Panc1 (cell line): ENCODE measurements around the gene CHMP1A.

ENCODE experiments used
- POLR2AphosphoS5 ChIP-seq: IDR thresholded peaks from 2 replicates; pipeline ENCODE4 v1.6.1; 2012; ENCODE audit warnings: mild to moderate bottlenecking, low read depth, low read length, moderate library complexity
- TF ChIP-seq, protein P1 (sequence below): fragments of 450-650 bp; IDR thresholded peaks from 2 replicates; pipeline ENCODE4 v1.5.1; 2017; ENCODE audit warnings: mild to moderate bottlenecking
- TF ChIP-seq, protein P2 (sequence below), 2 experiments: IDR thresholded peaks; 2 replicates each; pipeline ENCODE4 v1.6.1; 2011 to 2012; ENCODE audit warnings: low read depth in 2 of 2, control low read depth in 1 of 2, low read length in 1 of 2, mild to moderate bottlenecking in 1 of 2, moderate library complexity in 1 of 2; ENCODE audit not compliant: insufficient read depth in 1 of 2

DNA sequence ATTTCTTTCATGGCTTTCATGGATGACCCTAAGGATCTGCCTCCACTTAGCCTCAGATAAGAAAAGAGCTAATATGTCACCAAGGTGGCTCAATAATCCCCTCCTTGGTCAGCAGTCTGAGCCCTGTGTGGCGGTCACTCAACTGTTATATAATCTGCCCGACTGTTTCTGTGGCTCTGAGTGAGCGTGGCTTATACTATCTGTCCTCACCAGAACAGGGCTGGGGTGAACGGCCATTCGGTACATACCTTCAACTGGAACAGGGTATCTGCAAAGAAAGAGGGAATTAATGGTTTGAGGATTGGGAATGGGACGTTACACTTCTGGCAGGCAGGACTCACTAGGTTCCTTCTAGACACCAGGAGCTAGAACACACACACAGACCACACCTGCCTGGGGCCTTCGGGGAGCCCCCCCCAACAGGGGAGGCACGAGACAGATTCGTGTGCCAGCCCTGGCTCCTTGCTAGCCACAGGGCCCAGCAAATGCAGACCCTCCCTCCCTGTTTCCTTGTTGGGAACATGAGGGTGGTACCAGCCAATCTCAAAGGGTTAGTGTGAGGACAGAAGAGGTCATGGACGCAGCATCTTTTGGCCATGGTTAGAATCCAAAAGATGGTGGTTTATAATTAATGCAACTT is 3.7 kb downstream of the CHMP1A start:
- TF ChIP-seq, protein P1, sequence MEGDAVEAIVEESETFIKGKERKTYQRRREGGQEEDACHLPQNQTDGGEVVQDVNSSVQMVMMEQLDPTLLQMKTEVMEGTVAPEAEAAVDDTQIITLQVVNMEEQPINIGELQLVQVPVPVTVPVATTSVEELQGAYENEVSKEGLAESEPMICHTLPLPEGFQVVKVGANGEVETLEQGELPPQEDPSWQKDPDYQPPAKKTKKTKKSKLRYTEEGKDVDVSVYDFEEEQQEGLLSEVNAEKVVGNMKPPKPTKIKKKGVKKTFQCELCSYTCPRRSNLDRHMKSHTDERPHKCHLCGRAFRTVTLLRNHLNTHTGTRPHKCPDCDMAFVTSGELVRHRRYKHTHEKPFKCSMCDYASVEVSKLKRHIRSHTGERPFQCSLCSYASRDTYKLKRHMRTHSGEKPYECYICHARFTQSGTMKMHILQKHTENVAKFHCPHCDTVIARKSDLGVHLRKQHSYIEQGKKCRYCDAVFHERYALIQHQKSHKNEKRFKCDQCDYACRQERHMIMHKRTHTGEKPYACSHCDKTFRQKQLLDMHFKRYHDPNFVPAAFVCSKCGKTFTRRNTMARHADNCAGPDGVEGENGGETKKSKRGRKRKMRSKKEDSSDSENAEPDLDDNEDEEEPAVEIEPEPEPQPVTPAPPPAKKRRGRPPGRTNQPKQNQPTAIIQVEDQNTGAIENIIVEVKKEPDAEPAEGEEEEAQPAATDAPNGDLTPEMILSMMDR: no peak
- TF ChIP-seq POLR2AphosphoS5: no peak
- TF ChIP-seq, protein P2, sequence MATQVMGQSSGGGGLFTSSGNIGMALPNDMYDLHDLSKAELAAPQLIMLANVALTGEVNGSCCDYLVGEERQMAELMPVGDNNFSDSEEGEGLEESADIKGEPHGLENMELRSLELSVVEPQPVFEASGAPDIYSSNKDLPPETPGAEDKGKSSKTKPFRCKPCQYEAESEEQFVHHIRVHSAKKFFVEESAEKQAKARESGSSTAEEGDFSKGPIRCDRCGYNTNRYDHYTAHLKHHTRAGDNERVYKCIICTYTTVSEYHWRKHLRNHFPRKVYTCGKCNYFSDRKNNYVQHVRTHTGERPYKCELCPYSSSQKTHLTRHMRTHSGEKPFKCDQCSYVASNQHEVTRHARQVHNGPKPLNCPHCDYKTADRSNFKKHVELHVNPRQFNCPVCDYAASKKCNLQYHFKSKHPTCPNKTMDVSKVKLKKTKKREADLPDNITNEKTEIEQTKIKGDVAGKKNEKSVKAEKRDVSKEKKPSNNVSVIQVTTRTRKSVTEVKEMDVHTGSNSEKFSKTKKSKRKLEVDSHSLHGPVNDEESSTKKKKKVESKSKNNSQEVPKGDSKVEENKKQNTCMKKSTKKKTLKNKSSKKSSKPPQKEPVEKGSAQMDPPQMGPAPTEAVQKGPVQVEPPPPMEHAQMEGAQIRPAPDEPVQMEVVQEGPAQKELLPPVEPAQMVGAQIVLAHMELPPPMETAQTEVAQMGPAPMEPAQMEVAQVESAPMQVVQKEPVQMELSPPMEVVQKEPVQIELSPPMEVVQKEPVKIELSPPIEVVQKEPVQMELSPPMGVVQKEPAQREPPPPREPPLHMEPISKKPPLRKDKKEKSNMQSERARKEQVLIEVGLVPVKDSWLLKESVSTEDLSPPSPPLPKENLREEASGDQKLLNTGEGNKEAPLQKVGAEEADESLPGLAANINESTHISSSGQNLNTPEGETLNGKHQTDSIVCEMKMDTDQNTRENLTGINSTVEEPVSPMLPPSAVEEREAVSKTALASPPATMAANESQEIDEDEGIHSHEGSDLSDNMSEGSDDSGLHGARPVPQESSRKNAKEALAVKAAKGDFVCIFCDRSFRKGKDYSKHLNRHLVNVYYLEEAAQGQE (IDR thresholded peaks at IDR 0.05; ENCODE audit: insufficient read depth in 1 of 2, low read depth in 2 of 2, low read length in 1 of 2): no peak
